ENCODE results near the gene A4GALT. TPM values are rescaled to one million over a fixed set of nuclear protein-coding genes. Genes with fewer than 3 reads are reported as not detected.
"Not testable (repeated sequence)": the region's sequence is repeated elsewhere in the genome, so short reads cannot be mapped to it uniquely, and the experiment has no call there.

The A4GALT gene
- total RNA-seq, 1 experiment from 2014 or later = 3.4 TPM

- Histone ChIP-seq H2BK5ac (ENCODE audit: insufficient read length, low read length) (no peak overlapping the region), H2AFZ (ENCODE audit: low read length) (peak overlapping the region; percentile 71), H3K56ac (ENCODE audit: insufficient read length, low read depth, low read length) (no peak overlapping the region), H4K20me1 (ENCODE audit: control insufficient read depth, insufficient read depth, insufficient read length) (no peaks in the 10 kb centered on the region), H3K79me2 (ENCODE audit: insufficient read depth, low read length) (no peaks in the 10 kb centered on the region), H4K5ac (ENCODE audit: insufficient read length, low read depth, low read length) (no peak overlapping the region), H4K91ac (ENCODE audit: insufficient read length, low read depth, low read length) (no peak overlapping the region), H3K27me3 (ENCODE audit: insufficient read depth, low read length) (no peaks in the 10 kb centered on the region), H3K23ac (ENCODE audit: insufficient read length, low read depth, low read length) (no peak overlapping the region), H3K4me2 (ENCODE audit: insufficient read depth, insufficient read length, low read length) (no peak overlapping the region), H3K27ac (ENCODE audit: insufficient read length, low read depth, low read length) (no peak overlapping the region), H3K14ac (ENCODE audit: insufficient read depth, low read length) (no peak overlapping the region; the same call in 1 of the 2 replicates), H3K23me2 (ENCODE audit: insufficient read length, low read depth, low read length, poor library complexity, severe bottlenecking) (no peaks in the 10 kb centered on the region), H3K79me1 (ENCODE audit: insufficient read depth, low read depth, low read length, poor library complexity, severe bottlenecking) (no peaks in the 10 kb centered on the region), H2BK120ac (ENCODE audit: low read depth, low read length, poor library complexity, severe bottlenecking) (no peak overlapping the region), H3K18ac (ENCODE audit: insufficient read length, low read depth, low read length) (no peak overlapping the region), H3K4ac (ENCODE audit: low read depth, low read length) (no peak overlapping the region), H2AK5ac (ENCODE audit: insufficient read length, low read length) (no peak overlapping the region), H2BK20ac (ENCODE audit: low read depth, low read length, poor library complexity, severe bottlenecking) (no peak overlapping the region), H4K8ac (replicated peaks; ENCODE audit: insufficient read length, low read depth, low read length) (no peak overlapping the region), H3K4me1 (ENCODE audit: insufficient read depth, low read length) (no peaks in the 10 kb centered on the region; the same call in 1 of the 2 replicates), H3K9me3 (ENCODE audit: control insufficient read depth, low read depth, low read length) (no peaks in the 10 kb centered on the region), H2BK12ac (ENCODE audit: insufficient read length, low read depth, low read length) (no peak overlapping the region), H3T11ph (ENCODE audit: low read length) (no peak overlapping the region), H2BK15ac (ENCODE audit: low read depth, low read length) (no peak overlapping the region), H3K9ac (ENCODE audit: extremely low read depth, insufficient read length, low read length) (no peak overlapping the region)
- H3K27ac Mint-ChIP-seq = peak overlapping the region in 1 of 3 experiments; percentile 7; a peak in 1 of 7 replicates
- H3K9me3 Mint-ChIP-seq = no peaks in the 10 kb centered on the region
- no peak overlapping the region for H3K4me3 Mint-ChIP-seq
- no peaks in the 10 kb centered on the region for H3K36me3 Mint-ChIP-seq (ENCODE audit: insufficient read depth in 1 of 3, low read depth in 3 of 3)
- DNase-seq = peak; percentile 72
- peaks cover 5% of the 10 kb centered on the region; the same call in 1 of the 2 replicates for H3K27me3 Mint-ChIP-seq (ENCODE audit: low read depth)
- no CpG with 5 or more reads among the region's 8 CpGs for WGBS (ENCODE audit: extremely low coverage, insufficient read length, low lambda C conversion rate)
- peaks cover 32 to 48% of the 10 kb centered on the region in 2 experiments for H3K4me1 Mint-ChIP-seq
- TF ChIP-seq CTCF (conservative IDR thresholded peaks at IDR 0.05) = no peak
These were observed 22.3 kb upstream of the A4GALT start for GRCh38 chr22:42742940-42743339.

GRCh38 chr22:42740320-42740719 is 19.6 kb upstream of the A4GALT start:
- not testable (repeated sequence) for H2BK12ac ChIP-seq (ENCODE audit: insufficient read length, low read depth, low read length); H3K27ac ChIP-seq (ENCODE audit: insufficient read length, low read depth, low read length); H3K4ac ChIP-seq (ENCODE audit: low read depth, low read length); H3K79me2 ChIP-seq (ENCODE audit: insufficient read depth, low read length); H3K9ac ChIP-seq (ENCODE audit: extremely low read depth, insufficient read length, low read length); H3K23me2 ChIP-seq (ENCODE audit: insufficient read length, low read depth, low read length, poor library complexity, severe bottlenecking); H3K4me1 ChIP-seq (ENCODE audit: insufficient read depth, low read length); H3K4me3 Mint-ChIP-seq; H2BK120ac ChIP-seq (ENCODE audit: low read depth, low read length, poor library complexity, severe bottlenecking); H3K27me3 ChIP-seq (ENCODE audit: insufficient read depth, low read length); H3K56ac ChIP-seq (ENCODE audit: insufficient read length, low read depth, low read length); H2BK15ac ChIP-seq (ENCODE audit: low read depth, low read length); H4K5ac ChIP-seq (ENCODE audit: insufficient read length, low read depth, low read length); H4K20me1 ChIP-seq (ENCODE audit: control insufficient read depth, insufficient read depth, insufficient read length); H2AK5ac ChIP-seq (ENCODE audit: insufficient read length, low read length); H4K91ac ChIP-seq (ENCODE audit: insufficient read length, low read depth, low read length); H3K18ac ChIP-seq (ENCODE audit: insufficient read length, low read depth, low read length); H3K14ac ChIP-seq (ENCODE audit: insufficient read depth, low read length); H3K79me1 ChIP-seq (ENCODE audit: insufficient read depth, low read depth, low read length, poor library complexity, severe bottlenecking); H2BK20ac ChIP-seq (ENCODE audit: low read depth, low read length, poor library complexity, severe bottlenecking); H3K36me3 Mint-ChIP-seq (ENCODE audit: insufficient read depth in 1 of 3, low read depth in 3 of 3); H3K4me2 ChIP-seq (ENCODE audit: insufficient read depth, insufficient read length, low read length); H2BK5ac ChIP-seq (ENCODE audit: insufficient read length, low read length); DNase-seq; H3T11ph ChIP-seq (ENCODE audit: low read length); H3K9me3 ChIP-seq (ENCODE audit: control insufficient read depth, low read depth, low read length); H3K23ac ChIP-seq (ENCODE audit: insufficient read length, low read depth, low read length); H4K8ac ChIP-seq (replicated peaks; ENCODE audit: insufficient read length, low read depth, low read length); H3K9me3 Mint-ChIP-seq; H2AFZ ChIP-seq (ENCODE audit: low read length)
- WGBS (ENCODE audit: extremely low coverage, insufficient read length, low lambda C conversion rate) = no CpG with 5 or more reads among the region's 5 CpGs
- H3K27ac Mint-ChIP-seq = peak overlapping the region in 1 of 3 experiments; percentile 93; a peak in 4 of 7 replicates
- H3K4me1 Mint-ChIP-seq = peaks cover 28 to 44% of the 10 kb centered on the region in 2 experiments
- H3K27me3 Mint-ChIP-seq (ENCODE audit: low read depth) = peaks cover 18% of the 10 kb centered on the region
